Measurements from ENCODE around the gene OR2V2. TPM values are rescaled to one million over a fixed set of nuclear protein-coding genes. Genes with fewer than 3 reads are reported as not detected.

Gene OR2V2
- polyA plus RNA-seq, 1 of the 3 experiments (the other 2 are of a cell fraction): not detected

DNA sequence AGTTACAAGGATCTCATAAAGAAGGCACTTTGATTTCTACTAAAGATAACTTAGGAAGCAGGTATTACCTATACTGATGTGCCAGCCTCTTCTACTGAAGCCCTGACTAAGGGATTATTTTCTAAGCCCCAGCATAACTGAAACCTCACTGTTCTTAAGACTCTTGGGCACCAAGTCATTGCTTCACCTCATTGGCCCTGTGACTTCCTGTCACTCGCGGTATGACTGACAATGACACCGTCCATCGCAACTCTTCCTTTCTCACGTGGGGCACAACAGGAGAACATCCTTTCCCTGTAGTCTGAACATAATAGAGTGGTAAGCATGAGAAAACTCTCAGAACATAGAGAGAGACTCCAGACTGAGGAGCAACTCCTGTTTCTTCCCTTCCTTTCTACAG is 6.4 kb downstream of the OR2V2 start:
- no peak overlapping the region for H3K4me2 ChIP-seq
- TF ChIP-seq FOSL2 (IDR thresholded peaks at IDR 0.05; ENCODE audit: borderline replicate concordance, low read depth) (no peak), SMC3 (IDR thresholded peaks at IDR 0.05; ENCODE audit: low read depth, low read length) (no peak), TCF12 (IDR thresholded peaks at IDR 0.05) (no peak), YY1 (IDR thresholded peaks at IDR 0.05; ENCODE audit: low read depth) (no peak), EP300 (IDR thresholded peaks at IDR 0.05; ENCODE audit: borderline replicate concordance in 1 of 2, low read depth in 1 of 2, low read length in 1 of 2) (no peak), NFIC (IDR thresholded peaks at IDR 0.05; ENCODE audit: borderline replicate concordance) (no peak)
- TF ChIP-seq, protein P1, sequence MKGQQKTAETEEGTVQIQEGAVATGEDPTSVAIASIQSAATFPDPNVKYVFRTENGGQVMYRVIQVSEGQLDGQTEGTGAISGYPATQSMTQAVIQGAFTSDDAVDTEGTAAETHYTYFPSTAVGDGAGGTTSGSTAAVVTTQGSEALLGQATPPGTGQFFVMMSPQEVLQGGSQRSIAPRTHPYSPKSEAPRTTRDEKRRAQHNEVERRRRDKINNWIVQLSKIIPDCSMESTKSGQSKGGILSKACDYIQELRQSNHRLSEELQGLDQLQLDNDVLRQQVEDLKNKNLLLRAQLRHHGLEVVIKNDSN (IDR thresholded peaks at IDR 0.05; ENCODE audit: borderline replicate concordance, low read depth): no peak
- no peak overlapping the region for H3K27ac ChIP-seq (ENCODE audit: low read depth in 2 of 2, low read length in 1 of 2)
- H3K36me3 ChIP-seq (replicated peaks in 1 of 2; ENCODE audit: control insufficient read depth in 1 of 2, insufficient read depth in 2 of 2, low read length in 1 of 2): no peaks in the 10 kb centered on the region
- H3K27me3 ChIP-seq (ENCODE audit: insufficient read depth): peaks cover 68% of the 10 kb centered on the region
- H3K79me2 ChIP-seq (ENCODE audit: insufficient read depth): no peaks in the 10 kb centered on the region
- CTCF ChIA-PET: interaction anchor here (1.4 kb wide), 1 partner anchor 19 kb away, joined by 4 read pairs; no protein-coding TSS in a partner anchor
- H4K20me1 ChIP-seq (ENCODE audit: insufficient read depth): no peaks in the 10 kb centered on the region
- H2AFZ ChIP-seq (ENCODE audit: low read depth): no peak overlapping the region
- no peaks in the 10 kb centered on the region; a peak in 1 of 4 replicates for H3K4me1 ChIP-seq (ENCODE audit: control insufficient read depth in 1 of 2, insufficient read depth in 2 of 2, low read depth in 1 of 2, low read length in 1 of 2)
- no peak overlapping the region for H3K9ac ChIP-seq
- no peaks in the 10 kb centered on the region for H3K9me2 ChIP-seq
- H3F3A ChIP-seq (replicated peaks; ENCODE audit: insufficient read depth): peaks cover 3% of the 10 kb centered on the region
- POLR2A ChIA-PET: no interaction called here
- no peak overlapping the region for H3K4me3 ChIP-seq (ENCODE audit: low read depth in 2 of 2, low read length in 1 of 2)
- WGBS (ENCODE audit: low lambda C conversion rate): 65% methylated on average over 5 of the region's 5 CpGs
- no peak for DNase-seq
- H3K9me3 ChIP-seq: no peaks in the 10 kb centered on the region

DNA sequence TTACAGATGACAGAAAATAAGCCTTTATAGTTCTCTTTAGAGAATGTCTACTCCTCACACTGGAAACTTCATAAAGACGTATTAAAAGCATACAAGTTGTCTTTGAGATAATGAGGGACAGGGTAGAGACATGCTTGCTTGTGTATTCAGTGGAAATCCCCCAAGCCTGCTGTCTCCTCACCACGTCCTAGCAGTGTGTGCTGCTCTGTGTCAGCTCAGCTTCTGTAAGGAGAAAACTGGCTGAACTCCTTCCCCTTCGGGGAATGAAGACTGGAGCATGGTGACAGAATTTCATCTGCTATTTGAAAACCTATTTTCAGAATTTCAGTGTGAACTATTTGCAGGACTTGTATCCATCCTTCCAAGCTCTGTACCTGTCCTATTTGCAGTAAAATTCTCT is 9.4 kb downstream of the OR2V2 start:
- Histone ChIP-seq H3F3A (replicated peaks; ENCODE audit: insufficient read depth) (peaks cover 14% of the 10 kb centered on the region), H3K9me2 (no peaks in the 10 kb centered on the region), H3K9me3 (no peaks in the 10 kb centered on the region), H3K36me3 (replicated peaks in 1 of 2; ENCODE audit: control insufficient read depth in 1 of 2, insufficient read depth in 2 of 2, low read length in 1 of 2) (no peaks in the 10 kb centered on the region), H3K27ac (ENCODE audit: low read depth in 2 of 2, low read length in 1 of 2) (no peak overlapping the region), H3K4me2 (no peak overlapping the region), H3K27me3 (ENCODE audit: insufficient read depth) (peaks cover 41% of the 10 kb centered on the region), H3K4me1 (ENCODE audit: control insufficient read depth in 1 of 2, insufficient read depth in 2 of 2, low read depth in 1 of 2, low read length in 1 of 2) (peaks cover 0 to 17% of the 10 kb centered on the region in 2 experiments; a peak in 1 of 4 replicates), H3K4me3 (ENCODE audit: low read depth in 2 of 2, low read length in 1 of 2) (no peak overlapping the region), H3K9ac (no peak overlapping the region), H4K20me1 (ENCODE audit: insufficient read depth) (no peaks in the 10 kb centered on the region), H2AFZ (ENCODE audit: low read depth) (no peak overlapping the region), H3K79me2 (ENCODE audit: insufficient read depth) (no peaks in the 10 kb centered on the region)
- TF ChIP-seq, protein P2, sequence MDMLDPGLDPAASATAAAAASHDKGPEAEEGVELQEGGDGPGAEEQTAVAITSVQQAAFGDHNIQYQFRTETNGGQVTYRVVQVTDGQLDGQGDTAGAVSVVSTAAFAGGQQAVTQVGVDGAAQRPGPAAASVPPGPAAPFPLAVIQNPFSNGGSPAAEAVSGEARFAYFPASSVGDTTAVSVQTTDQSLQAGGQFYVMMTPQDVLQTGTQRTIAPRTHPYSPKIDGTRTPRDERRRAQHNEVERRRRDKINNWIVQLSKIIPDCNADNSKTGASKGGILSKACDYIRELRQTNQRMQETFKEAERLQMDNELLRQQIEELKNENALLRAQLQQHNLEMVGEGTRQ (IDR thresholded peaks at IDR 0.05; ENCODE audit: borderline replicate concordance, low read depth, low read length): no peak
- TF ChIP-seq POLR2AphosphoS5 (IDR thresholded peaks at IDR 0.05; ENCODE audit: low read depth, low read length): no peak
- TF ChIP-seq CTCF (IDR thresholded peaks at IDR 0.05): no peak
- no peak for TF ChIP-seq EZH2phosphoT487 (IDR thresholded peaks at IDR 0.05; ENCODE audit: borderline replicate concordance, low read depth)
- TF ChIP-seq RCOR1 (IDR thresholded peaks at IDR 0.05; ENCODE audit: low read length): no peak
- TF ChIP-seq EP300 (IDR thresholded peaks at IDR 0.05; ENCODE audit: borderline replicate concordance in 1 of 2, low read depth in 1 of 2, low read length in 1 of 2): no peak
- no peak for TF ChIP-seq SMC3 (IDR thresholded peaks at IDR 0.05; ENCODE audit: low read depth, low read length)
- no peak for TF ChIP-seq NRF1 (IDR thresholded peaks at IDR 0.05; ENCODE audit: low read depth, low read length)
- no peak for TF ChIP-seq MEF2A (IDR thresholded peaks at IDR 0.05; ENCODE audit: borderline replicate concordance, low read depth)
- no peak for TF ChIP-seq ELF1 (IDR thresholded peaks at IDR 0.05)
- TF ChIP-seq RXRA (IDR thresholded peaks at IDR 0.05; ENCODE audit: borderline replicate concordance, low read depth): no peak
- no peak for TF ChIP-seq REST (IDR thresholded peaks at IDR 0.05; ENCODE audit: low read depth, low read length)
- TF ChIP-seq, protein P1 (IDR thresholded peaks at IDR 0.05; ENCODE audit: borderline replicate concordance, low read depth): no peak
- TF ChIP-seq SIN3A (IDR thresholded peaks at IDR 0.05; ENCODE audit: borderline replicate concordance, low read depth, low read length): no peak
- no peak for TF ChIP-seq GABPA (IDR thresholded peaks at IDR 0.05; ENCODE audit: low read depth)
- no peak for TF ChIP-seq YY1 (IDR thresholded peaks at IDR 0.05; ENCODE audit: low read depth)
- no peak for TF ChIP-seq FOXM1 (IDR thresholded peaks at IDR 0.05; ENCODE audit: low read depth)
- ChIA-PET POLR2A (no interaction called here), CTCF (interaction anchor here (1.6 kb wide), 1 partner anchor 288 kb away, joined by 5 read pairs; no protein-coding TSS in a partner anchor)
- DNase-seq: no peak
- WGBS (ENCODE audit: low lambda C conversion rate): 8% methylated on average over 3 of the region's 3 CpGs

Measured in SK-N-SH (cell line).